CD4-positive, alpha-beta T cell (primary cell): ENCODE results near the gene FDX2. TPM values are rescaled to one million over a fixed set of nuclear protein-coding genes. Genes with fewer than 3 reads are reported as not detected.

Experiments used
- ATAC-seq: fragments of 200-7000 bp; cut with Tn5 transposase; one replicate; pipeline ENCODE4 v1.10.0; 2022; ENCODE audit warnings: mild to moderate bottlenecking; ENCODE audit not compliant: poor library complexity
- CTCF ChIA-PET: fragments of 350-600 bp; sonication (Branson Sonifier 250); formaldehyde crosslinking; loops from one replicate; lab custom pipeline; 2021; ENCODE audit warnings: antibody characterized with exemption, inconsistent platforms; lab: Charles Lee
- POLR2A ChIA-PET: fragments of 350-600 bp; sonication (Branson Sonifier 250); formaldehyde crosslinking; loops from one replicate; lab custom pipeline; 2021; ENCODE audit warnings: antibody characterized with exemption, inconsistent platforms; lab: Charles Lee
- DNase-seq, 14 experiments: peaks; one replicate each; pipeline ENCODE4 v3.0.0-alpha.2; 2013 to 2020; ENCODE audit warnings: mixed read lengths in 2 of 14
- H3K27ac ChIP-seq, 2 donors: one replicate each; pipeline versions ENCODE4 v1.5.1 to v1.7.0; 2013; ENCODE audit warnings: low read length in 2 of 2, low read depth in 1 of 2, mild to moderate bottlenecking in 1 of 2
- H3K27me3 ChIP-seq, 2 experiments: 1 replicate in 1 of 2; 2 replicates in 1 of 2; pipeline versions ENCODE4 v1.6.1 to v1.7.0; 2013; ENCODE audit warnings: low read length in 2 of 2, control low read depth in 1 of 2, mild to moderate bottlenecking in 1 of 2, moderate library complexity in 1 of 2; ENCODE audit not compliant: insufficient read depth in 2 of 2, control insufficient read depth in 1 of 2
- H3K36me3 ChIP-seq: one replicate; pipeline ENCODE4 v1.6.1; 2013; ENCODE audit warnings: low read length, control low read depth; ENCODE audit not compliant: insufficient read depth
- H3K4me1 ChIP-seq: one replicate; pipeline ENCODE4 v1.6.1; 2013; ENCODE audit warnings: low read length, control low read depth; ENCODE audit not compliant: insufficient read depth
- H3K4me3 ChIP-seq: one replicate; pipeline ENCODE4 v1.5.1; 2013; ENCODE audit warnings: mild to moderate bottlenecking, low read length, moderate library complexity
- H3K9me3 ChIP-seq, 2 experiments: 1 replicate in 1 of 2; 2 replicates in 1 of 2; pipeline versions ENCODE4 v1.6.1 to v1.7.0; 2013; ENCODE audit warnings: low read length in 2 of 2, mild to moderate bottlenecking in 2 of 2, control low read depth in 1 of 2, moderate library complexity in 1 of 2; ENCODE audit not compliant: control insufficient read depth in 1 of 2, insufficient read depth in 1 of 2
- H3K27ac Mint-ChIP-seq: one replicate; pipeline ENCODE4 v1.8.0; 2020; ENCODE audit warnings: mixed read lengths
- H3K27me3 Mint-ChIP-seq: one replicate; pipeline ENCODE4 v1.8.0; 2021; ENCODE audit warnings: mixed read lengths
- H3K36me3 Mint-ChIP-seq: one replicate; pipeline ENCODE4 v1.8.0; 2021; ENCODE audit warnings: low read depth, mixed read lengths
- H3K4me1 Mint-ChIP-seq: one replicate; pipeline ENCODE4 v1.8.0; 2021; ENCODE audit warnings: low read depth, mixed read lengths
- H3K4me3 Mint-ChIP-seq: one replicate; pipeline ENCODE4 v1.8.0; 2020; ENCODE audit warnings: mild to moderate bottlenecking, mixed read lengths
- H3K9me3 Mint-ChIP-seq: one replicate; pipeline ENCODE4 v1.8.0; 2020; ENCODE audit warnings: mixed read lengths
- CTCF ChIP-seq: fragments of 200-600 bp; IDR thresholded peaks from one replicate; pipeline ENCODE4 v1.8.0; 2022; ENCODE audit warnings: antibody characterized with exemption, mild to moderate bottlenecking
- intact Hi-C, 2 experiments: fragments of 100-400 bp; cut with DNase I in 1 of 2; cut with micrococcal nuclease in 1 of 2; formaldehyde crosslinking; loops; one replicate each; pipeline versions ENCODE4 v1.15.1 to v1.9.0; 2023 to 2025; cut with DNase I, micrococcal nuclease
- total RNA-seq, 174 experiments: library from RNA in 2 of 174; stranded (reverse) in 2 of 174; gene quantifications; one replicate each; pipeline ENCODE4 v1.2.3 and lab custom pipeline; 2021 to 2026

Gene FDX2
- total RNA-seq, 2 experiments from 2014 or later: 1.2 to 1.9 TPM

GRCh38 chr19:10262771-10263170 lies 53.0 kb downstream of the FDX2 start:
- no peak for ATAC-seq
- CTCF ChIA-PET: interaction anchor here (0.9 kb wide), 1 partner anchor 128 kb away, joined by 5 read pairs; no protein-coding TSS in a partner anchor

GRCh38 chr19:10260141-10260584 lies 55.7 kb downstream of the FDX2 start:
- DNase-seq (peak in 4 of 14 experiments; percentile 12 to 54 (median 26)), ATAC-seq (peak; percentile 21)
- Mint-ChIP-seq H3K27me3 (no peaks in the 10 kb centered on the region), H3K36me3 (peaks cover 41% of the 10 kb centered on the region), H3K4me1 (peaks cover 16% of the 10 kb centered on the region), H3K4me3 (no peak overlapping the region), H3K27ac (no peak overlapping the region), H3K9me3 (no peaks in the 10 kb centered on the region)
- no peak overlapping the region for H3K27ac ChIP-seq
- TF ChIP-seq CTCF: no peak
- no peaks in the 10 kb centered on the region for H3K27me3 ChIP-seq
- peaks cover 20% of the 10 kb centered on the region for H3K4me1 ChIP-seq
- intact Hi-C loops: no loop called here
- ChIA-PET CTCF (interaction anchor here (0.6 to 4.4 kb wide), 9 partner anchors 9 to 442 kb away, joined by 3 to 56 read pairs (median 6); no protein-coding TSS in a partner anchor), POLR2A (interaction anchor here (1.6 to 2.7 kb wide), 3 partner anchors 11 to 131 kb away, joined by 7 to 18 read pairs (median 10); partner anchors contain the start of genes ICAM1 and TYK2)
- no peak overlapping the region for H3K4me3 ChIP-seq
- peaks cover 31% of the 10 kb centered on the region for H3K36me3 ChIP-seq
- no peaks in the 10 kb centered on the region for H3K9me3 ChIP-seq

More at GRCh38 chr19:10262771-10263170, 53.0 kb downstream of the FDX2 start:
- H3K4me1 ChIP-seq: peaks cover 20% of the 10 kb centered on the region
- no peak overlapping the region for H3K4me3 ChIP-seq
- peaks cover 10% of the 10 kb centered on the region for H3K36me3 ChIP-seq
- Mint-ChIP-seq H3K27me3 (no peaks in the 10 kb centered on the region), H3K36me3 (peaks cover 15% of the 10 kb centered on the region), H3K9me3 (no peaks in the 10 kb centered on the region), H3K4me3 (no peak overlapping the region), H3K4me1 (peaks cover 6% of the 10 kb centered on the region), H3K27ac (no peak overlapping the region)
- TF ChIP-seq CTCF: no peak
- DNase-seq: no peak
- H3K9me3 ChIP-seq: no peaks in the 10 kb centered on the region
- POLR2A ChIA-PET: no interaction called here
- intact Hi-C loops: no loop called here
- no peak overlapping the region for H3K27ac ChIP-seq
- no peaks in the 10 kb centered on the region for H3K27me3 ChIP-seq

Other genes starting within 250 kb of the FDX2 start
- 10 to 100 TPM; 58.5 to 61.7 TPM for gene SHFL, start 229.7 kb downstream of the FDX2 start, total RNA-seq
- under 1 TPM; 0.61 to 0.63 TPM for gene ANGPTL6, start 213.3 kb downstream of the FDX2 start, total RNA-seq
- gene PPAN, start 209.7 kb downstream of the FDX2 start, total RNA-seq: 100 to 1,000 TPM; 119 to 127 TPM
- 10 to 100 TPM; 88.5 to 93.9 TPM for gene P2RY11, start 204.3 kb downstream of the FDX2 start, total RNA-seq
- 100 to 1,000 TPM; 328 to 343 TPM for gene EIF3G, start 196.1 kb downstream of the FDX2 start, total RNA-seq
- 100 to 1,000 TPM; 159 to 160 TPM for gene DNMT1, start 121.1 kb downstream of the FDX2 start, total RNA-seq
- 10 to 100 TPM; 14.6 to 17.2 TPM for gene S1PR2, start 84.7 kb downstream of the FDX2 start, total RNA-seq
- gene MRPL4, start 63.8 kb downstream of the FDX2 start, total RNA-seq: 10 to 100 TPM; 44.6 to 47.3 TPM
- 1 to 10 TPM; 7.0 to 7.4 TPM for gene ICAM1, start 44.9 kb downstream of the FDX2 start, total RNA-seq
- gene ICAM4, start 29.1 kb downstream of the FDX2 start, total RNA-seq: under 1 TPM; 0.52 to 0.70 TPM
- gene ICAM5, start 26.1 kb downstream of the FDX2 start, total RNA-seq: not detected
- 1 to 10 TPM; 1.6 to 2.6 TPM for gene ZGLP1, start 6.2 kb downstream of the FDX2 start, total RNA-seq
- gene RAVER1, start 17.5 kb upstream of the FDX2 start, total RNA-seq: 10 to 100 TPM; 20.5 to 21.3 TPM
- 100 to 1,000 TPM; 164 to 173 TPM for gene ICAM3, start 23.6 kb upstream of the FDX2 start, total RNA-seq
- 100 to 1,000 TPM; 229 to 253 TPM for gene TYK2, start 64.6 kb upstream of the FDX2 start, total RNA-seq
- 100 to 1,000 TPM; 162 to 164 TPM for gene CDC37, start 87.5 kb upstream of the FDX2 start, total RNA-seq
- gene PDE4A, start 104.5 kb upstream of the FDX2 start, total RNA-seq: 1 to 10 TPM; 1.5 to 2.1 TPM
- gene KEAP1, start 187.3 kb upstream of the FDX2 start, total RNA-seq: 10 to 100 TPM; 10.5 to 11.6 TPM
- under 1 TPM; 0.55 to 0.92 TPM for gene S1PR5, start 201.4 kb upstream of the FDX2 start, total RNA-seq
- gene ATG4D, start 227.9 kb upstream of the FDX2 start, total RNA-seq: 10 to 100 TPM; 81.1 to 84.6 TPM
- 10 to 100 TPM; 36.8 to 39.6 TPM for gene KRI1, start 250.0 kb upstream of the FDX2 start, total RNA-seq